H1 (cell line): ENCODE results near the gene ZDHHC11. TPM values are rescaled to one million over a fixed set of nuclear protein-coding genes. Genes with fewer than 3 reads are reported as not detected.

Experiments
- CTCF ChIA-PET: fragments of 300-600 bp; sonication (Branson Sonifier 250); formaldehyde crosslinking; loops from one replicate; lab custom pipeline; 2021; ENCODE audit not compliant: partially characterized antibody; lab: Charles Lee
- POLR2A ChIA-PET: fragments of 300-600 bp; sonication (Branson Sonifier 250); formaldehyde crosslinking; loops from one replicate; lab custom pipeline; 2021; ENCODE audit warnings: inconsistent platforms; ENCODE audit not compliant: partially characterized antibody; lab: Charles Lee
- DNase-seq, 2 experiments: peaks; one replicate each; pipeline versions ENCODE4 v3.0.0 to v3.0.0-alpha.2; 2010 to 2022; ENCODE audit warnings: low spot score in 2 of 2, low read depth in 1 of 2, mixed read lengths in 1 of 2
- FAIRE-seq: peaks from 2 replicates; lab custom pipeline; 2011; peaks lifted over from hg19 to GRCh38; lab: Jason Lieb, UNC
- H2AFZ ChIP-seq: 2 replicates; pipeline ENCODE4 v1.8.1; 2012; ENCODE audit warnings: low read length, inconsistent platforms
- H2AK5ac ChIP-seq: 2 replicates; pipeline ENCODE4 v1.6.1; 2013; ENCODE audit warnings: low read depth, low read length
- H2BK120ac ChIP-seq: replicated peaks from 2 replicates; pipeline ENCODE3; 2013; ENCODE audit warnings: low read depth, low read length, inconsistent platforms
- H2BK12ac ChIP-seq: 2 replicates; pipeline ENCODE4 v1.6.1; 2013; ENCODE audit warnings: low read depth, low read length
- H2BK15ac ChIP-seq: 2 replicates; pipeline ENCODE4 v1.6.1; 2013; ENCODE audit warnings: low read length
- H2BK20ac ChIP-seq: 2 replicates; pipeline ENCODE4 v1.6.1; 2013; ENCODE audit warnings: low read length
- H2BK5ac ChIP-seq: 2 replicates; pipeline ENCODE4 v1.6.1; 2013; ENCODE audit warnings: low read depth, low read length
- H3K14ac ChIP-seq: 2 replicates; pipeline ENCODE4 v1.6.1; 2013; ENCODE audit warnings: inconsistent platforms; ENCODE audit not compliant: insufficient read length
- H3K18ac ChIP-seq: 2 replicates; pipeline ENCODE4 v1.6.1; 2013; ENCODE audit warnings: low read length; ENCODE audit errors: extremely low read depth
- H3K23ac ChIP-seq: 2 replicates; pipeline ENCODE4 v1.6.1; 2013; ENCODE audit warnings: inconsistent platforms; ENCODE audit not compliant: insufficient read length
- H3K23me2 ChIP-seq: 2 replicates; pipeline ENCODE4 v1.6.1; 2013; ENCODE audit warnings: low read depth, low read length
- H3K27ac ChIP-seq: 2 replicates; pipeline ENCODE4 v1.6.1; 2011; ENCODE audit warnings: low read depth, low read length, inconsistent platforms
- H3K27me3 ChIP-seq, 4 experiments: replicated peaks in 1 of 4; 1 replicate in 1 of 4; 2 replicates in 3 of 4; pipeline versions ENCODE4 v1.6.1 to v1.8.1; 2011 to 2013; ENCODE audit warnings: low read length in 3 of 4, mild to moderate bottlenecking in 3 of 4, inconsistent platforms in 2 of 4, mixed read lengths in 2 of 4, moderate library complexity in 1 of 4; ENCODE audit not compliant: control insufficient read depth in 3 of 4, insufficient read depth in 3 of 4; ENCODE audit errors: extremely low read depth in 1 of 4
- H3K36me3 ChIP-seq, 4 experiments: 2 replicates each; pipeline versions ENCODE4 v1.6.1 to v1.8.1; 2011 to 2013; ENCODE audit warnings: mild to moderate bottlenecking in 4 of 4, low read length in 3 of 4, moderate library complexity in 2 of 4, control low read depth in 1 of 4, inconsistent platforms in 1 of 4; ENCODE audit not compliant: insufficient read depth in 4 of 4, control insufficient read depth in 2 of 4
- H3K4ac ChIP-seq: replicated peaks from 2 replicates; pipeline ENCODE3; 2013; ENCODE audit warnings: low read length, low read depth, mixed read lengths, inconsistent platforms; ENCODE audit not compliant: insufficient read length
- H3K4me1 ChIP-seq, 4 experiments: replicated peaks in 1 of 4; 1 replicate in 1 of 4; 2 replicates in 3 of 4; pipeline versions ENCODE4 v1.6.1 to v1.8.1; 2011 to 2013; ENCODE audit warnings: low read length in 3 of 4, inconsistent platforms in 2 of 4, mixed read lengths in 1 of 4; ENCODE audit not compliant: insufficient read depth in 4 of 4, control insufficient read depth in 3 of 4
- H3K4me2 ChIP-seq, 2 experiments: 2 replicates each; pipeline versions ENCODE4 v1.6.1 to v1.8.1; 2011 to 2013; ENCODE audit warnings: low read depth in 2 of 2, low read length in 2 of 2, control low read depth in 1 of 2, inconsistent platforms in 1 of 2, mild to moderate bottlenecking in 1 of 2; ENCODE audit not compliant: insufficient read depth in 1 of 2
- H3K4me3 ChIP-seq, 4 experiments: fragments of 200-600, 300-600 bp in 1 of 4; sonication (generic), shearing (Covaris generic), sonication (Bioruptor Twin) in 1 of 4; 2 replicates each; pipeline versions ENCODE4 v1.5.1 to v1.8.1; 2011 to 2016; ENCODE audit warnings: low read length in 4 of 4, low read depth in 3 of 4, control low read depth in 2 of 4, inconsistent platforms in 2 of 4, mild to moderate bottlenecking in 2 of 4, mixed read lengths in 1 of 4, moderate library complexity in 1 of 4; ENCODE audit not compliant: insufficient read depth in 2 of 4; ENCODE audit errors: extremely low read depth in 1 of 4
- H3K56ac ChIP-seq: replicated peaks from 2 replicates; pipeline ENCODE3; 2013; ENCODE audit warnings: low read depth, mild to moderate bottlenecking, mixed read lengths, low read length, inconsistent platforms; ENCODE audit not compliant: insufficient read length
- H3K79me1 ChIP-seq: 2 replicates; pipeline ENCODE4 v1.6.1; 2013; ENCODE audit warnings: low read depth, low read length, control low read depth
- H3K79me2 ChIP-seq, 2 experiments: 2 replicates each; pipeline versions ENCODE4 v1.6.1 to v1.8.1; 2012 to 2013; ENCODE audit warnings: low read length in 2 of 2, mild to moderate bottlenecking in 2 of 2, inconsistent platforms in 1 of 2; ENCODE audit not compliant: insufficient read depth in 2 of 2, control insufficient read depth in 1 of 2
- H3K9ac ChIP-seq, 4 experiments: replicated peaks in 1 of 4; 1 replicate in 1 of 4; 2 replicates in 3 of 4; pipeline versions ENCODE4 v1.6.1 to v1.8.1; 2011 to 2013; ENCODE audit warnings: low read depth in 3 of 4, low read length in 3 of 4, control low read depth in 2 of 4, mild to moderate bottlenecking in 2 of 4, moderate library complexity in 2 of 4, inconsistent platforms in 1 of 4; ENCODE audit errors: extremely low read depth in 1 of 4
- H3K9me3 ChIP-seq, 2 experiments: 2 replicates each; pipeline versions ENCODE4 v1.6.1 to v1.8.1; 2012 to 2013; ENCODE audit warnings: mild to moderate bottlenecking in 2 of 2, moderate library complexity in 2 of 2, control low read depth in 1 of 2, inconsistent platforms in 1 of 2, low read depth in 1 of 2, low read length in 1 of 2, mixed read lengths in 1 of 2; ENCODE audit not compliant: insufficient read depth in 2 of 2
- H4K20me1 ChIP-seq, 2 experiments: replicated peaks in 1 of 2; 2 replicates each; pipeline versions ENCODE3 to v1.8.1; 2011 to 2013; ENCODE audit warnings: inconsistent platforms in 2 of 2, low read length in 2 of 2, mild to moderate bottlenecking in 1 of 2; ENCODE audit not compliant: insufficient read depth in 2 of 2, control insufficient read depth in 1 of 2
- H4K5ac ChIP-seq: 2 replicates; pipeline ENCODE4 v1.6.1; 2013; ENCODE audit warnings: low read length, low read depth, mixed read lengths, inconsistent platforms; ENCODE audit not compliant: insufficient read length
- H4K8ac ChIP-seq: 2 replicates; pipeline ENCODE4 v1.8.0; 2013; ENCODE audit warnings: mild to moderate bottlenecking, moderate library complexity, low read length, inconsistent platforms; ENCODE audit not compliant: insufficient read depth; ENCODE audit errors: extremely low read depth
- H4K91ac ChIP-seq: replicated peaks from 2 replicates; pipeline ENCODE3; 2013; ENCODE audit warnings: low read length, mixed read lengths, inconsistent platforms; ENCODE audit not compliant: insufficient read length
- CBX5 ChIP-seq: fragments of 300-800, 300-1000 bp; sonication (generic); IDR thresholded peaks from 2 replicates; pipeline ENCODE4 v1.7.1; 2016; ENCODE audit warnings: antibody characterized with exemption, low read length, low read depth
- CHD2 ChIP-seq: IDR thresholded peaks from 2 replicates; pipeline ENCODE4 v1.6.1; 2012; ENCODE audit warnings: low read length, improper control_type of control experiment
- CTBP2 ChIP-seq: IDR thresholded peaks from 2 replicates; pipeline ENCODE4 v1.7.0; 2011; ENCODE audit warnings: borderline replicate concordance, mild to moderate bottlenecking, moderate library complexity, mixed read lengths, low read length; ENCODE audit not compliant: insufficient read depth, insufficient read length
- EP300 ChIP-seq, 2 experiments: IDR thresholded peaks; 1 replicate in 1 of 2; 2 replicates in 1 of 2; pipeline ENCODE4 v1.6.1; 2011 to 2012; ENCODE audit warnings: low read depth in 2 of 2, low read length in 2 of 2, mild to moderate bottlenecking in 2 of 2, borderline replicate concordance in 1 of 2, inconsistent platforms in 1 of 2, moderate library complexity in 1 of 2
- MAFK ChIP-seq: IDR thresholded peaks from 2 replicates; pipeline ENCODE4 v1.6.1; 2012; ENCODE audit warnings: low read depth, mild to moderate bottlenecking, improper control_type of control experiment, low read length
- SAP30 ChIP-seq: fragments of 300-600 bp; sonication (generic); IDR thresholded peaks from 2 replicates; pipeline ENCODE4 v1.7.1; 2012; ENCODE audit warnings: low read length, moderate library complexity, mild to moderate bottlenecking, inconsistent platforms; ENCODE audit not compliant: insufficient read depth, insufficient replicate concordance
- SUZ12 ChIP-seq: fragments of 200-600 bp; sonication (generic); IDR thresholded peaks from 2 replicates; pipeline ENCODE4 v1.6.1; 2012; ENCODE audit warnings: mild to moderate bottlenecking, inconsistent platforms, low read length, moderate library complexity, mixed read lengths
- TBP ChIP-seq: IDR thresholded peaks from 2 replicates; pipeline ENCODE4 v1.6.1; 2011; ENCODE audit warnings: low read depth, low read length, improper control_type of control experiment
- WGBS, 2 experiments: shearing (Covaris generic) in 1 of 2; methylation state at CpG; one replicate each; pipeline versions ENCODE4 v1.1.6 to v1.1.7; 2013 to 2015; ENCODE audit warnings: low lambda C conversion rate in 2 of 2, mixed read lengths in 2 of 2, inconsistent platforms in 1 of 2, low coverage in 1 of 2, missing lambda C conversion rate in 1 of 2; ENCODE audit not compliant: insufficient replicate concordance in 2 of 2, insufficient coverage in 1 of 2, insufficient read length in 1 of 2; ENCODE audit errors: extremely low coverage in 1 of 2, missing lambda C conversion rate in 1 of 2; 5-methylcytosine and 5-hydroxymethylcytosine counted together
- polyA plus RNA-seq, 7 experiments: library from polyadenylated mRNA; depleted of rRNA in 3 of 7; stranded (reverse) in 5 of 7; unstranded in 2 of 7; fragments of >200 nt in 5 of 7; fragments of 200-250 nt in 2 of 7; gene quantifications; 1 replicate in 5 of 7; 2 replicates in 1 of 7; 4 replicates in 1 of 7; pipeline versions ENCODE4 v1.2.1 to v1.2.3, GENCODE V29; 2011 to 2013; ENCODE audit warnings: missing spikeins in 2 of 7, mixed read lengths in 2 of 7
- total RNA-seq: library from RNA; stranded (reverse); fragmentation: NEBNext Ultra II Directional; extraction: Animal tissue kit (Norgen Biotek cat#: 25700); gene quantifications from 2 replicates; pipeline ENCODE4 v1.2.1, GENCODE V29; 2021
- TF ChIP-seq, protein P1 (sequence below): IDR thresholded peaks from 2 replicates; pipeline ENCODE4 v1.6.1; 2011; ENCODE audit warnings: low read depth, mild to moderate bottlenecking, low read length; ENCODE audit not compliant: insufficient read depth
- TF ChIP-seq, protein P2 (sequence below), 3 experiments: IDR thresholded peaks; 1 replicate in 2 of 3; 2 replicates in 1 of 3; pipeline versions ENCODE4 v1.5.1 to v1.6.1; 2011; ENCODE audit warnings: low read length in 3 of 3, mild to moderate bottlenecking in 3 of 3, inconsistent platforms in 2 of 3, low read depth in 1 of 3, moderate library complexity in 1 of 3; ENCODE audit not compliant: insufficient read depth in 1 of 3; ENCODE audit errors: control extremely low read depth in 1 of 3

ZDHHC11 gene
- total and polyA plus RNA-seq, 2 of the 8 experiments (the other 6 are each of a cell fraction or from before 2014, with no cell fraction given) = 4.7 to 16.6 TPM

DNA sequence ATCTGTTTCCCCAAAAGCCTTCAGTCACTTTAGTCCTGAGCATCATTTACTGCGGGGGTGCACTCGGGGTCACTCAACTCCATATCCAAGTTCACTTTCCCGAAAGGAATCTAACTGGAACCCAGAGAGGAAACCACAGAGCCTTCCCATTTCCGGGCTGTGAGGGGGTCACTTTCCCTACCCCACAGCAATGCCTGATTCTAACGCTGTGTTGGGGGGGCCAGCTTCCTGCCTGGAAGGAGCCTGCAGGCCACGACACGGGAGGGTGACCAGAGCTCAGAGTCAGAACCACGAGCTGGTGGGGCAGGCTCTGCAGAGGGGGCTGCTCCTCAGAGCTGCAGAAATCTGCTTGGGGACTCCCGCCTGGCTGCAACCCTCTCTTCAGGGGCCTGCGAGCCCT lies 21.5 kb upstream of the ZDHHC11 start:
- H2AK5ac ChIP-seq = no peak overlapping the region
- no peak overlapping the region for H4K91ac ChIP-seq
- no peak overlapping the region for H3K18ac ChIP-seq
- peaks cover 7% of the 10 kb centered on the region; the same call in 1 of the 2 replicates for H3K79me1 ChIP-seq
- no peak overlapping the region for H2BK15ac ChIP-seq
- ChIA-PET POLR2A (interaction anchor here (0.9 to 2.1 kb wide), 4 partner anchors 9 to 12 kb away, joined by 3 to 7 read pairs (median 4); no protein-coding TSS in a partner anchor), CTCF (no interaction called here)
- no peak overlapping the region for H3K23ac ChIP-seq
- no peak overlapping the region for H3K9ac ChIP-seq
- H3K4me2 ChIP-seq = no peak overlapping the region
- H4K5ac ChIP-seq = no peak overlapping the region
- H3K36me3 ChIP-seq = peaks cover 36 to 75% (median 73%) of the 10 kb centered on the region in 4 experiments
- 95% methylated on average over 10 of the region's 10 CpGs; no CpG with 5 or more reads in 1 of the 2 experiments for WGBS, 2 experiments
- no peak overlapping the region for H3K56ac ChIP-seq
- H4K8ac ChIP-seq = no peak overlapping the region
- no peak overlapping the region for H3K4me3 ChIP-seq
- H2BK12ac ChIP-seq = no peak overlapping the region
- no peaks in the 10 kb centered on the region for H3K27me3 ChIP-seq
- FAIRE-seq = no peak
- no peak overlapping the region for H2BK120ac ChIP-seq
- peaks cover 0 to 6% of the 10 kb centered on the region in 2 experiments; a peak in 1 of 4 replicates for H3K79me2 ChIP-seq
- H3K4ac ChIP-seq = no peak overlapping the region
- H3K4me1 ChIP-seq = no peaks in the 10 kb centered on the region
- no peak overlapping the region for H3K27ac ChIP-seq
- H3K14ac ChIP-seq = no peak overlapping the region
- peaks cover 14 to 26% of the 10 kb centered on the region in 2 experiments for H4K20me1 ChIP-seq
- no peaks in the 10 kb centered on the region for H3K9me3 ChIP-seq
- no peak overlapping the region for H2AFZ ChIP-seq
- H3K23me2 ChIP-seq = 0 out of 2 replicates have a peak, but pooled peaks cover 2% of the 10 kb centered on the region
- H2BK20ac ChIP-seq = no peak overlapping the region
- no peak for DNase-seq
- H2BK5ac ChIP-seq = no peak overlapping the region
- TF ChIP-seq, protein P1, sequence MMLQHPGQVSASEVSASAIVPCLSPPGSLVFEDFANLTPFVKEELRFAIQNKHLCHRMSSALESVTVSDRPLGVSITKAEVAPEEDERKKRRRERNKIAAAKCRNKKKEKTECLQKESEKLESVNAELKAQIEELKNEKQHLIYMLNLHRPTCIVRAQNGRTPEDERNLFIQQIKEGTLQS = no peak
- TF ChIP-seq CBX5 (no peak), CTBP2 (no peak), TBP (no peak), SUZ12 (no peak), EP300 (IDR thresholded peaks at IDR 0.05; ENCODE audit: borderline replicate concordance in 1 of 2, low read depth in 2 of 2, low read length in 2 of 2) (no peak), MAFK (no peak), CHD2 (no peak), SAP30 (no peak)
- TF ChIP-seq, protein P2, sequence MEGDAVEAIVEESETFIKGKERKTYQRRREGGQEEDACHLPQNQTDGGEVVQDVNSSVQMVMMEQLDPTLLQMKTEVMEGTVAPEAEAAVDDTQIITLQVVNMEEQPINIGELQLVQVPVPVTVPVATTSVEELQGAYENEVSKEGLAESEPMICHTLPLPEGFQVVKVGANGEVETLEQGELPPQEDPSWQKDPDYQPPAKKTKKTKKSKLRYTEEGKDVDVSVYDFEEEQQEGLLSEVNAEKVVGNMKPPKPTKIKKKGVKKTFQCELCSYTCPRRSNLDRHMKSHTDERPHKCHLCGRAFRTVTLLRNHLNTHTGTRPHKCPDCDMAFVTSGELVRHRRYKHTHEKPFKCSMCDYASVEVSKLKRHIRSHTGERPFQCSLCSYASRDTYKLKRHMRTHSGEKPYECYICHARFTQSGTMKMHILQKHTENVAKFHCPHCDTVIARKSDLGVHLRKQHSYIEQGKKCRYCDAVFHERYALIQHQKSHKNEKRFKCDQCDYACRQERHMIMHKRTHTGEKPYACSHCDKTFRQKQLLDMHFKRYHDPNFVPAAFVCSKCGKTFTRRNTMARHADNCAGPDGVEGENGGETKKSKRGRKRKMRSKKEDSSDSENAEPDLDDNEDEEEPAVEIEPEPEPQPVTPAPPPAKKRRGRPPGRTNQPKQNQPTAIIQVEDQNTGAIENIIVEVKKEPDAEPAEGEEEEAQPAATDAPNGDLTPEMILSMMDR (IDR thresholded peaks at IDR 0.05; ENCODE audit: control extremely low read depth in 1 of 3, insufficient read depth in 1 of 3, low read depth in 1 of 3, low read length in 3 of 3) = no peak
